Common myeloid progenitor, CD34-positive (primary cell): ENCODE data around the gene KANK4.

Source experiments
- CTCF ChIA-PET: fragments of 350-600 bp; sonication (Branson Sonifier 250); formaldehyde crosslinking; loops from one replicate; lab custom pipeline; 2021; ENCODE audit warnings: antibody characterized with exemption; lab: Charles Lee
- POLR2A ChIA-PET: fragments of 350-600 bp; sonication (Branson Sonifier 250); formaldehyde crosslinking; loops from one replicate; lab custom pipeline; 2021; ENCODE audit warnings: antibody characterized with exemption; lab: Charles Lee
- DNase-seq, 3 donors: peaks; one replicate each; pipeline versions ENCODE4 v3.0.0 to v3.0.0-alpha.2; 2013
- H3K27ac ChIP-seq, 2 experiments: 1 replicate in 1 of 2; 2 replicates in 1 of 2; pipeline ENCODE4 v1.7.0; 2013; ENCODE audit warnings: inconsistent platforms in 2 of 2, low read length in 2 of 2, mild to moderate bottlenecking in 2 of 2, low read depth in 1 of 2, moderate library complexity in 1 of 2; ENCODE audit not compliant: severe bottlenecking in 2 of 2, insufficient read depth in 1 of 2, poor library complexity in 1 of 2
- H3K27me3 ChIP-seq, 5 experiments: replicated peaks in 2 of 5; 1 replicate in 3 of 5; 2 replicates in 2 of 5; pipeline versions ENCODE4 v1.6.1 to v1.7.0; 2013; ENCODE audit warnings: low read length in 4 of 5, mild to moderate bottlenecking in 2 of 5, moderate library complexity in 2 of 5, inconsistent platforms in 1 of 5; ENCODE audit not compliant: insufficient read depth in 5 of 5, control insufficient read depth in 4 of 5
- H3K36me3 ChIP-seq, 4 experiments: 1 replicate in 2 of 4; 2 replicates in 2 of 4; pipeline versions ENCODE4 v1.6.1 to v1.7.0; 2013; ENCODE audit warnings: low read length in 3 of 4, control low read depth in 1 of 4, mild to moderate bottlenecking in 1 of 4; ENCODE audit not compliant: control insufficient read depth in 4 of 4, insufficient read depth in 4 of 4
- H3K4me1 ChIP-seq, 4 experiments: 1 replicate in 3 of 4; 2 replicates in 1 of 4; pipeline versions ENCODE4 v1.6.1 to v1.7.1; 2013; ENCODE audit warnings: low read length in 3 of 4, mild to moderate bottlenecking in 3 of 4, control low read depth in 1 of 4, inconsistent platforms in 1 of 4, moderate library complexity in 1 of 4; ENCODE audit not compliant: control insufficient read depth in 4 of 4, insufficient read depth in 4 of 4; ENCODE audit errors: control extremely low read depth in 1 of 4
- H3K4me3 ChIP-seq, 7 experiments: 1 replicate in 4 of 7; 2 replicates in 3 of 7; pipeline versions ENCODE4 v1.5.1 to v1.7.0; 2013; ENCODE audit warnings: mild to moderate bottlenecking in 7 of 7, low read length in 6 of 7, moderate library complexity in 6 of 7, inconsistent platforms in 2 of 7, low read depth in 2 of 7, control low read depth in 1 of 7; ENCODE audit not compliant: insufficient read depth in 4 of 7, control insufficient read depth in 1 of 7; ENCODE audit errors: extremely low read depth in 1 of 7
- H3K9me3 ChIP-seq, 5 experiments: 1 replicate in 4 of 5; 2 replicates in 1 of 5; pipeline versions ENCODE4 v1.6.1 to v1.7.1; 2013; ENCODE audit warnings: low read length in 4 of 5, mild to moderate bottlenecking in 2 of 5, inconsistent platforms in 1 of 5, low read depth in 1 of 5, moderate library complexity in 1 of 5; ENCODE audit not compliant: control insufficient read depth in 4 of 5, insufficient read depth in 2 of 5; ENCODE audit errors: control extremely low read depth in 1 of 5
- WGBS: methylation state at CpG from one replicate; pipeline ENCODE4 v1.1.5; 2013; ENCODE audit not compliant: insufficient coverage; 5-methylcytosine and 5-hydroxymethylcytosine counted together

KANK4 gene

DNA sequence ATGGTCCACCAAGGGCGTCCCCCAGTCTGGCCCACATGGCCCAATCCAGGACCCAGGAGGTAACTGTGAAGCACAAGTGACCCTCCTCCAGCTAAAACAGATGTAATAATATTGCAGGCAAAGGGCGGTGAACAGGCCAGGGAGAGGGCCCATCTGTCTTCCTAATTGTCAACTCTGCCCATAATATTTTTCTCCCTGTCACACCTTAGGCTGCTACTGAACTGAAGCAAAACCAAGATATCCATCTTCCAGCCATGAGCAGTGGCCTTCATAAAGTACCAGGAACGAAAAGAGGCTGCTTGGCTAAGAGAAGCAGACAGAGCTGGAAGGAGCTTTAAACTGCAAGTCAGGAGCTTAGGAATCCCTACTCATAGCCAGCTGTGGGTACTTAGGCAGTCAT lies 3.1 kb downstream of the KANK4 start:
- no peak overlapping the region for H3K27ac ChIP-seq
- H3K27me3 ChIP-seq = peaks cover 9 to 36% (median 21%) of the 10 kb centered on the region in 5 experiments
- ChIA-PET POLR2A (no interaction called here), CTCF (no interaction called here)
- no peak for DNase-seq
- 90% methylated on average over 2 of the region's 3 CpGs for WGBS
- H3K36me3 ChIP-seq = no peaks in the 10 kb centered on the region
- H3K4me3 ChIP-seq = no peak overlapping the region
- H3K9me3 ChIP-seq = no peaks in the 10 kb centered on the region
- peaks cover 0 to 18% (median 15%) of the 10 kb centered on the region in 4 experiments for H3K4me1 ChIP-seq

DNA sequence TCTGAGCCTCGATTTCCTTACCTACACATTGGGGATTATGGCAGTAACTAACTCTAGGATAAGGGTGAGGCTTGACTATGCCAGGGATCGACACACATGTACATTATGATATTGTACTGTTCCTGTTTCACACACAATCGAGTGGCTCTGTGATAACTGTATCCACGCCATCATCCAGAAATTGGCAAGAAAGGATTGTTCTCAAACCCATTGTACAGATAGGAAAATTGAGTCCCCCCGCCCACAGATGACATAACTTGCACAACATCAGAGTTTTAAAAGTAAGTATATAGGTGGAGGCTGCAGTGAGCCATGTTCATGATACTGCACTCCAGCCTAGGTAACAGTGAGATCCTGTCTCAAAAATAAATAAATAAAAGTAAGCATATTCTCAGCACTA lies 3.8 kb downstream of the KANK4 start:
- Histone ChIP-seq H3K9me3 (no peaks in the 10 kb centered on the region), H3K4me1 (peaks cover 0 to 18% (median 15%) of the 10 kb centered on the region in 4 experiments), H3K27ac (no peak overlapping the region), H3K4me3 (no peak overlapping the region), H3K27me3 (peaks cover 9 to 34% (median 21%) of the 10 kb centered on the region in 5 experiments), H3K36me3 (no peaks in the 10 kb centered on the region)
- ChIA-PET POLR2A (no interaction called here), CTCF (no interaction called here)
- 94% methylated on average over 4 of the region's 5 CpGs for WGBS
- no peak for DNase-seq

DNA sequence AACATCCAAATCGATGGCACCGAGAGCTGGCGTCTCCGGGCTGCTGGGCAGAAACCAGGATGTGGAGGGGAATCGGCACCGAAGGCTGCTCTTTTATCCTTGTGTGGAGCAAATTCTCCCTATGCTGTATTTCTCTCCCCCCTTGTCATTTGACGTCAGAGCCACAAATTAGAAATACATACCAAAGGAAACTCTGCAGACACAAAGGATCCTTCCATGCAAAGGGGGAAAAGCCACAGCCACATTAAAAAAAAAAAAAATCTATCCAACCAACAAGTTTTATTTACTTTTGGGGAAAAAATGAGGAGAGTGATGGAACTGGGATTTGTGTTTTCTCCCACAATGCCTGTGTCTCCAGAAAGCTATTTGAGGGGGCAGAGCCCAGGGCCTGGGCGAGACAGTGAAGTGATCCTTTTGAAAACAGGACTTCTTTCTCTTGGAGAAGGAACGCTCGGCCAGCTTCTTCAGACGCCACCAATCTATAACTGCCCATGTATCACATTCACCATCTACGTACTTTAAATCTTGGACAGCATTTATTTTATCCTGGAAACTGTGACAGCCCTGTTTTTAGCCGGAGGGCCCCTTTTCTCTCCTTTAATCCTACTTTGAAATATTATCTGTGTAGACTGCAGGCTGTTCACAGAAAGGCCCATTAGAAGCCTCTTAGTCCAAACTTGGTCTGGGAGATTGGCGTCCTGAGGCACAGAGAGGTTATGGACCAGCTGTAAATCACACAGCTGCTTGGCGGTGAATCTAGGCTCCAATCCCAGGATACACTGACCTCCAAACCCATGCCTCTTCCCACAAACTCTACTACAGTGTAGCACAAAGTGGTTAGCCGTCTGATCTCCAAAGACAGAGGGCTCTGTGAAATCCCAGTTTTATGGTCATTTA lies 4.5 kb downstream of the KANK4 start:
- Histone ChIP-seq H3K36me3 (no peaks in the 10 kb centered on the region), H3K27ac (no peak overlapping the region), H3K27me3 (peaks cover 9 to 32% (median 19%) of the 10 kb centered on the region in 5 experiments), H3K4me3 (no peak overlapping the region), H3K4me1 (peaks cover 0 to 18% (median 15%) of the 10 kb centered on the region in 4 experiments), H3K9me3 (no peaks in the 10 kb centered on the region)
- WGBS = 95% methylated on average over 14 of the region's 16 CpGs
- no peak for DNase-seq
- ChIA-PET CTCF (no interaction called here), POLR2A (no interaction called here)

DNA sequence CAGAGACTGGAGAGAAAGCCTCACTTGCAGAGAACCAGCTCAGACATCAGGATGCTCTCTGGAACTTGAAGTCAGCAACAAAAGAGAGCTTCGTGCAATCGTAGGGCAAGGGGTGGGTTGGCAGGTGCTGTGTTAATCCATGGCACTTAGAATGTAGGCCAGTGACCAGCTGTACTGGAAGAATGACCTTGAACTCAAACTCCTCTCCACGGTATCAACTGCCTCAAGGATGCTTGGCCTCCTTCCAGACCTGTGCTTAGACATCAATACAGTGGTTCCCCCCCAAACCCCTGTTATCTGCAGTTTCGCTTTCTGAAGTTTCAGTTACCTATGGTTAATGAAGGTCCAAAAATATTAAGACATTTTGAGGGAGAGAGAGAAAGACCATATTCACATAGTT lies 6.5 kb downstream of the KANK4 start:
- ChIA-PET CTCF (interaction anchor here (1.1 to 3.3 kb wide), 2 partner anchors 14 to 19 kb away, joined by 3 to 14 read pairs; no protein-coding TSS in a partner anchor), POLR2A (no interaction called here)
- Histone ChIP-seq H3K9me3 (no peaks in the 10 kb centered on the region), H3K4me3 (no peak overlapping the region), H3K36me3 (no peaks in the 10 kb centered on the region), H3K27ac (no peak overlapping the region), H3K27me3 (peaks cover 6 to 12% (median 10%) of the 10 kb centered on the region in 5 experiments), H3K4me1 (peaks cover 0 to 3% (median 0%) of the 10 kb centered on the region in 4 experiments)
- DNase-seq = no peak
- 79% methylated on average over 2 of the region's 4 CpGs for WGBS

DNA sequence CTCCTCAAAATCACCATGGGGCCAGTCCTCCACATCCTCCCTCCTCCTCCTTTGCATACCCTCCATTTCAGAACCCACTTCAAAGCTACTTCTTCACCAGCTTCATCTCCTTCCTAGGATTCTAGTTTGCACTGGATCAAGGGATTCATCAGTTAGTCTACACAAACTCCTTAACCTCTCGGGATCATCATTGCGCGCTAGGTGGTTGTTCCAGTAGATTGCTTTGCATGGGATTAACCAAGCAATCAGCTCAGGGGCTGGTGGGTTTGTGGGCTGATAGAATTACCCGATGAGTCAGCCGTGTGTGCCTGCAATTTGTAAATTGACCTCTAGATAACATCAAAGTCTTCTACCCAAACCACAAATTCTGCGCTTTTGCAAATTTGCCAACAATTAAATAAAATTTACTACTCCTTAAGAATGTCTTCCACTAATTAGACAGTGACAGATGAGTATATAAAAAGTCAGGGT lies 7.7 kb downstream of the KANK4 start:
- POLR2A ChIA-PET = no interaction called here
- H3K4me3 ChIP-seq = no peak overlapping the region
- DNase-seq = peak in 2 of 3 donors; percentile 54 to 56
- H3K4me1 ChIP-seq = peaks cover 0 to 3% (median 0%) of the 10 kb centered on the region in 4 experiments
- H3K9me3 ChIP-seq = no peaks in the 10 kb centered on the region
- H3K27ac ChIP-seq = no peak overlapping the region
- H3K36me3 ChIP-seq = no peaks in the 10 kb centered on the region
- 90% methylated on average over 2 of the region's 6 CpGs for WGBS
- peaks cover 0 to 2% (median 0%) of the 10 kb centered on the region in 5 experiments for H3K27me3 ChIP-seq
- CTCF ChIA-PET = interaction anchor here (0.9 to 3.3 kb wide), 6 partner anchors 8 to 25 kb away, joined by 3 to 14 read pairs (median 4); partner anchors contain the start of gene KANK4

DNA sequence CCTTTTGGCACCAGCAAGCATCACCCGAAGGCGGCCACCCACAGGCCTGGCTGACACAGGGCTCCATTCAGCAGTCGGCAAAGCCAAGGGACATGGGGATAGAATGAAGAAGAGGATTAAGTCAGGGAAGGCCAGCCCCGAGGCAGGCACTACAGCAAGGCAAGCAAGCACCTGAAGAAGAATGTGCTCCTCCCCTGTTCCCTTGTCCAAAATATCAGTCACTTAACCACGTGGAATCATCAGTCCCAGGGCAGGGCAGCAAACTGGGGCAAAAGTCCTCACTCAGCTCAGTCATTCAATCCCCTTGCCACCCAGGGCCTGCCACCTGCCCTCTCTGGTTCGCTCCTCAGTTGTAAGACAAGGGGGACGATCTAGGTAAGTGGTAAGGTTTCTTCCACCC lies 9.3 kb downstream of the KANK4 start:
- Histone ChIP-seq H3K36me3 (no peaks in the 10 kb centered on the region), H3K27me3 (peaks cover 0 to 2% (median 0%) of the 10 kb centered on the region in 5 experiments), H3K27ac (no peak overlapping the region), H3K4me3 (no peak overlapping the region), H3K4me1 (peaks cover 0 to 3% (median 0%) of the 10 kb centered on the region in 4 experiments), H3K9me3 (no peaks in the 10 kb centered on the region)
- ChIA-PET POLR2A (no interaction called here), CTCF (interaction anchor here (0.8 to 3.3 kb wide), 4 partner anchors 9 to 18 kb away, joined by 3 to 14 read pairs (median 3); partner anchors contain the start of gene KANK4)
- 98% methylated on average over 6 of the region's 7 CpGs for WGBS
- DNase-seq = no peak

DNA sequence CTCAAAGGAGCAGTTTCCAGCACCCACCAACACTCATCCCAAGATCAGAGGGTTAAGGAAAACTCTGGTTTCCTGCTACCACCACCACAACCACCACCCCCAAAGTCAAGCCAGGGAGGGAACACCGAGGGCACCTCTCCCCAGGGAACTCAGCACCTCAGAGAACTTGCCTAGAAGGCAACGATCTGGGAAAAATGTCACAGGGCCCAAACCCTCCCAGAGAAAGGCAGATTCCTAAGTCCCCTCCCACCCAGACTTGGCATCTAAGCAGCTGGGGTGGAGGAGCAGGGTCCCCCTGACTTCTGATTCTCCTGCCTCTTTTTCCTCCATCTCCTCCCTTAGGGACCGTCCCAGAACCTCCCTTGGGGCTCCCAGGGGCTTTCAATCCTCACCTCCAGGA lies 10.6 kb downstream of the KANK4 start:
- Histone ChIP-seq H3K9me3 (no peaks in the 10 kb centered on the region), H3K27me3 (no peaks in the 10 kb centered on the region), H3K36me3 (no peaks in the 10 kb centered on the region), H3K4me1 (peaks cover 0 to 3% (median 0%) of the 10 kb centered on the region in 4 experiments), H3K4me3 (no peak overlapping the region), H3K27ac (no peak overlapping the region)
- ChIA-PET CTCF (interaction anchor here (1.2 kb wide), 1 partner anchor 10 kb away, joined by 3 read pairs; the partner anchor contains the start of gene KANK4), POLR2A (no interaction called here)
- DNase-seq = no peak
- WGBS = 100% methylated on average over 2 of the region's 3 CpGs
